A204.1 (cell line): ENCODE data around the gene KCNJ1.

ENCODE experiments used
- FAIRE-seq: peaks from 2 replicates; lab custom pipeline; 2012; peaks lifted over from hg19 to GRCh38; lab: Jason Lieb, UNC

The KCNJ1 gene

DNA sequence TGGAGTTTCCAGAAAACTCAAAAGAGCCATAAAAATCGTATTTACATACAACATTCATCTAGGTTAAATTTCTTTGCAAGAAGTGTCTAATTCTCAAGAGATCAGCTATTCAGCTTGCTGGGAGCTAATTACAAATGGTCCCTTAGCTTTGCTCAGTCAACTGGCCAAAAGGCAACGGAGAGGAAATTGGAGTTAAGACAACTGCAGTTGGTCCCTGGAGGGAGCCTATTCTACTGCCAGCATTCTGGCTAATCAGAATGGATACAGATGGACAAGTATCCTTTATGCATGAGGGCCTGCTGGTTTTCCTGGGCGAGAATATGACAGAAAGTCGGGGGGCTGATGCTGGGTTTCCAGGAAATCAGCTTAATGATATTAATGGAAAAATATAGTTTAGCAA, 45.5 kb downstream of the KCNJ1 start:
- no peak for FAIRE-seq

DNA sequence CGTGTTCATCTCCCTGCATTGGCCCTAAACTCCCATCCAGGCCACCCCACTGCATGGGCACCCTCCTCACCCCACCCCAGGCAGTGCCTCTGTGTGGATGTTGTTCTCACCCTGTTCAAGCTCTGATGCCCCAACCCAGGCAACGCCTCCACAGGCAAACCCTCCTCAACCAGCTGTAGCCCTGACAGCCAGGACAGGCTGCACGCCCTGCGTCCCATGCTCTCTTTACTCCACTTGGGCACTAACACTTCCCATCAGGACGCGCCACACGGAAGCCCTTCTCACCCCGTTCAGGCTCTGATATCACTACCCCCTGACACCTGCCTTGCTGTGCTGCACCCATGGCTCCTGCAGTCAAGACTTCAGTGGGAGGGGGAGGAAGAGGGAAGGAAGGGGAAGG, 47.9 kb downstream of the KCNJ1 start:
- FAIRE-seq, result no peak

DNA sequence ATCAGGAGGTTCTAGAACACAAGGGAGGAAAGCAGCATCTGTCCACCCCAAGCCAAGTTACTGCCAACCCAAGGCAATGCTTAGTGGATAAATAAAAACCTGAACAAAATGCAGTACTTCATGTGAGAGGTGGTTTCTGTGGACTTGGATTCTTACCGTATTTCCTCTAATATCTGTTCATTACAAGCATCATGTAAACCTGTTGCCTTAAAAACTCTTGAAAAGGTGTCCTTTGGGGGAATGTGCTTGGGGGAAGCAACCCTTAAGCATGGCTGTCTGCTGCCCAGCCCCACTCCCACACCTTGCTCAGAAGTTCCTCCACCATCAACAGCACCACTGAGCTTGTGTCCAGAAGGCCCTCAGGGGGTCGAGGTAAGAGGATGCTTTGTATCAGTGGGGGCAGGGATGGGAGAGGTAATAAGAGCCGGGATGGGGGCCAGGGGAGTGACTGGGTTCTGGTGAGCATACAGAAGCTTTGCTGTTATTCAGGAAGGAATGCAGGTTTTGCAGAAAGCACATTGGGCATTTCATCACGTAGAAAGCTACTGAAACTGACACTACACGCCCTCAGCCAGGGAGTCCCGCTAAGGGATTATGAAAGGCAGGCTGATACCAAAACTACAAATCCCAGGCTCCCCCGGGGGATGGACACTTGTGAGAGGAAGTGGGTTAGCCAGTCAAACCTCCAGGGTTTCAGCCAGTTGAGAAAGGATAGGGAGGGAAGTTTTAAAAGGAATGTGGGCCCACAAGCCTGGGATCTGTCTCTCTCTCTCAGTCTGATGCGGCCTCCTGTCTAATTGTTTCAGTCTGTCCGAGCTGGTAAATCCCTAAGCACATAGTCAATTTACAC, 52.0 kb downstream of the KCNJ1 start:
- FAIRE-seq, result no peak

DNA sequence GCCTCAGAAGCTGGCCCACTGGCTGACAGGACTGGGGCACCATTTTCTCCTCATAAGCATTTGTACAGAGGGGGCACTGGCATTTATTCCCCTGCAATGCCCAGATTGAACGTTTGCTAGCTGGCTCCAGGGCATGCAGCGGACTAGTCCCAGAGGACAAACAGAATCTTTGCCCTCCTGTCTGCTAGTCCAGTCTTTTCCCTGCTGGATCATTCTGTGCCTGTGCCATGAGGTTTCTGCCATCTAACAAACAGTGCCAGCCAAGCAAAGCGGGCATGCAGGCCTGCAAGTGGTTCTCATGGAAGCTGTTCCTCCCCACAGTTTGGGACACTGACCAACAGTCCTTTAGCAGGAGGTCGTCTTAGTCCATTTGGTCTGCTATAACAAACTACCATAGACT, 53.4 kb downstream of the KCNJ1 start:
- FAIRE-seq, result no peak

DNA sequence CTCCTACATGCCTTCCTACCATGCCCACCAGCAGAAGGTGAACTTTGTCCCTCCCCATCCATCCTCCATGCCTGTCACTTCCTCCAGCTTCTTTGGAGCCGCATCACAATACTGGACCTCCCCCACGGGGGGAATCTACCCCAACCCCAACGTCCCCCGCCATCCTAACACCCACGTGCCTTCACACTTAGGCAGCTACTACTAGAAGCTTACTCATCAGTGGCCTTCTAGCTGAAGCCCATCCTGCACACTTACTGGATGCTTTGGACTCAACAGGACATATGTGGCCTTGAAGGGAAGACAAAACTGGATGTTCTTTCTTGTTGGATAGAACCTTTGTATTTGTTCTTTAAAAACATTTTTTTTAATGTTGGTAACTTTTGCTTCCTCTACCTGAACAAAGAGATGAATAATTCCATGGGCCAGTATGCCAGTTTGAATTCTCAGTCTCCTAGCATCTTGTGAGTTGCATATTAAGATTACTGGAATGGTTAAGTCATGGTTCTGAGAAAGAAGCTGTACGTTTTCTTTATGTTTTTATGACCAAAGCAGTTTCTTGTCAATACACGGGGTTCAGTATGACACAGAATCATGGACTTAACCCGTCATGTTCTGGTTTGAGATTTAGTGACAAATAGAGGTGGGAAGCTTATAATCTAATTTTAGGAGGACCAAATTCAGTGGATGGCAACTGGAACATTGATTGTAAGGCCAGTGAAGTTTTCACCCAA, 56.1 kb downstream of the KCNJ1 start:
- no peak for FAIRE-seq

DNA sequence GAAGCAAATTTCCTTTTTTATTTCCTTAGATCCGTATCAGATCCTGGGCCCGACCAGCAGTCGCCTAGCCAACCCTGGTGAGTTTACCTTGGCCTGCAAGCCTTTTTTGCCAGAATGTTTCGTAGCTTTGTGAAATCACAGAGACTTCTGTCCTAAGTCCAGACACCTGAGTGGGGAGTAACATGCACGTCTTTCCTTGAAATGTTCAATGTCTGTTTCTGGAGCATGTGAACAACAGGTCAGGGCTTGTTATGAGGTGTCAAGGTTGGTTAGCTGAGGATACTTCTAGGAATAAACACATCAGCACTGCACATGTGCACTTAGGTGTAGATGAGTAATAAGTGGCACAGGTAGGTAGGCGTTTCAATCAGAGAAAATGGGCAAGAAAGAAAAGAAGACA, 58.0 kb downstream of the KCNJ1 start:
- FAIRE-seq, result no peak

DNA sequence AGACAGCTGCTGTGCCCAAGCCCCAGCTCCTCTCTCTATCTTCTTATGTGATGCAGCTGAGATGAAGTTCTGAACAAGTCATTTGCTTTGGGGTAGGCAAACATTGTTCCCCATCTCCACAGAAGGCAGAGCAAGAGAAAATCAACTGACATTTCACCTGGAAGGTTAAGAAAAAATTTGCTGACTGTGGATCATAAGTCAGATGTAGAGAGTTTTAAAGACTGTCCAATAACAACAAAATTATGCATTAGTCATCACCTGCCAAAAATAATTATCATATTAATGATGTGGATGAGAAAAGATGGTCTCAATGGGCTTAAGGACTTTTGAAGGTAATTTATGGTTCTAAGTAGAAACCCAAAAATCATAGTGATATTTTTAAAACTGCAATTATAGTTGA, 59.2 kb downstream of the KCNJ1 start:
- FAIRE-seq, result no peak

DNA sequence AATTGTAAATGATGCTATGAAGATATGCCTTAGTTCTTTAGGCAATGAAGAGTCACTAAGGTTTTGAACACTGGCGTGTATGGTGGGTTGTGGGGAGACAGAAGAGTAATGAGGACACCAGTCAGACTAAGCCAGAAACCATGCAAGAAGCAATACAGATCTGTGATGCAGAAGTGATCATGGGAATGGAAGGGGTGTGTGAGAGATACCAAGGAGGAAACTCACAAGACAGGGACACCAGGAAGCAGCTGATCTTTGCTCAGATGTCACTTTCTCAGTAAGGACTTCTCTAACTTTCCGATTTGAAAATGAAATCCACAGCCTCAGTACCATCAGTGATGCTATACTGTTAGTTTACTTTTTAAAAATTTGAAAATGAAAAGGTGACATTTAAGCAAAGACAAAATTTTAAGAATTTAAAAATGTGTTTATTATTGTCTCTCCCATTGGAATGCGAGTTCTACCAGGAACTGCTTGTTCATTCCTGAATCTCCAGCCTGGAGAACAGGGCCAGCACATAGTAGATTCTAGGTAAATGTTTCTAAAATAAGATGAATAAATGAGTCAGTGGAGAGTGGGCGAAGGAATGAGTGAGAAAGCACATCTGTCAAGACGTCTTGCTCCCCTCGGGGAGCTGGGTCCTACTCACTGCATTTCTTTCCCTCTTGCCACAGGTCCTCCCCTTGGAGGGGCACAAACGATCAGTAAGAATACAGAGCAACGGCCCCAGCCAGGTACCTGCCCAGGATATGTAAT, 60.4 kb downstream of the KCNJ1 start:
- FAIRE-seq, result no peak

DNA sequence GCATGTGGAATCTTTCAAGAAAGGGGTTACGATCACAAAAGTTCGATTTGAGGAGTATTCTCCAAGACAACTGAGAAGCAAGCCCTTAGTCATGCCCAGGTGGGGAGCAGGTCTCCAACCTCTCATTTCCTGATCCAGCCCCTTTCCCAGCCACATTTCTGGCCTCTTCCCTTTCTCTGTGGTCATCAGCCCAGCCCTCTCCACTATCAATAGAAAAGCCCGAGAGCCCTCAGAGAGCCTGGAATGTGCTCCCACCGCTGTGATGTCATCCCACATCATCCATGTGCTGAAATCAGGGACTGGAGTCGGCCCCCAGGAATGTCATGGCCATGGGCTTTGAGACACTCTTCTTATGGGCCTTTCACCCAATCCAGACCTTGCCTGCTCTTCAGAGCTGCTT, 62.6 kb downstream of the KCNJ1 start:
- no peak for FAIRE-seq

DNA sequence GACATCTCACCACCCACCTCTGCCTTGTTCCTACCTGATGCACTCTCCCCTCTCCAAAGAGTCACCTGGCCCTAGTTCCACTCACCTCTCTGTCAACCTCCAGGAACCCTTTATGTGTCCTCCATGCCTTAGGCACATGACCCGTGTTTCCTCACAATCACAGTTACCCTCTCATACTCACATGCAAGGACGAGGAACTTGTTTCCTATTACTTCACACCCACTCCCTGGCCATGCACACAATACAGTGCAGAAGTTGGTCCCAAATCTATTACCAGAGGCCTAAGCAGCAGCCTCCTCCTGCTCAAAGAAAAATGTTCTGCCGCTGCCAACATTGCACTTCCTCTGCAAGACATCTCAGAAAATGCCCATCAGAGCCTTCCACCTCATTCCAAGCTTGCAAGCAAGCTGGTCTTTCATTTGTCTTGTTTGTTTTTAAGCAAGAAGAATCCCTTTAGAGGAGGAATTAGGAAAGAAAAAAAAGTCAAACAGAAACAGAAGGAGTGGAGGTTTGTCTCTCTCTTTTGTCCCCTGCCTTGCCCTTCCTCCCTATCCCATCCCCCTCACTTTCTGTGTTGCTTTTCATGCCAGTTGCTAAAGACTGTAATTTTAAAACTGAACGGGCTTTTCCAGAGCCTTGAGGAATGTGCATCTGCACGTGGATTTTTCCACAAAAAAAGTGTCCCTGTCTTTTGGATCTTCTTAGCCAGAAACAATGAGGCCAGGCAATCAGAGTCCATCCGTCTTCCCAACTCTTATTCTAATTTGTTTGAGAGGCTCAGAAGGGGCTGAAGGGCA, 63.4 kb downstream of the KCNJ1 start:
- FAIRE-seq, result no peak

DNA sequence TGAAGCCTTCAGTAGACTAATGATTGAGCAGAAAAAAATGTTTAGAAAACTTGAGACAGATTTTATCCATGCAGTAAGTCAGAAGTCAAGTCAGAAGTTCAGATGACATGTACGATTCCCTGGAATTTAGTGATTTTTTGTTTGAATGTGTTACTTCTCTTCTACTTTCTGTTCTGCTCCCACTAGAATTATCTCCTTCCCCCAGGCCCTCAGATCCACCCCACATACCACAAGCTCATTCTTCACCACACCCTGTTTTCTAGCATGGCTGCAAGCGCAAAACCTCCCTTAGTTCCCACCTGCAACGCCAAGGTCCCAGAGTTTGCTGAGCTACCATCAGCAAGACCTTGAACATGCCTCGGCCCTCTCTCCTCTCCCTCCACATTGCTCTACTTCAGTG, 64.1 kb downstream of the KCNJ1 start:
- FAIRE-seq, result no peak

DNA sequence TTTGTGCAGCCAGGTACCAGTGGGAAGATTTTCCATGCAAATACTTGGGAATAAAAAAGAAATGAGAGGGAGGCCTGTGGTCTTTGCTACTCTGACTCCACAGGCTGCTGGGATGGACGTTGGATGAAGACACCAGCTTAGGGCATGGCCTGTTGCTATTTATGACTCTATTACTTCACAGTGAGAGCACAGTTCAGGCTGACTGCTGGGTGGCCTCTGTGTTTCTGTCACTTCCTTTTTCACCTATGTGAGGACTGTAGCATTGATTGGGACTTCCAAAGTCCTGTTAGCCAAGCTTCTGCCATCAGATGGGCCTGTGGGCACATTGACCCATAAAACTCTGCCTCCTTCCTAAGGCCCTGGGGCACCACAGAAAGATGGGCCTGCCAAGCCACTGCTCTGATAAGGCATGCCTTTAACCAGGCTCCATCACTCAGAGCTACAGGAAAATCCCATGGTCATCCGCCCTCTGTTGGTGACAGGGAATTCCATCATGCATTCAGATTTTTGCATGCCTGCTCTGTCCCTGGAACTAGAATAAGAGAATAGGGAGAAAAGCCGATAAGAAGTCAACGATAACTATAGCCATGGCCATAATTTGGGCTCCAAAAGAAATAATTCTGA, 64.6 kb downstream of the KCNJ1 start:
- peak; percentile 14 for FAIRE-seq

DNA sequence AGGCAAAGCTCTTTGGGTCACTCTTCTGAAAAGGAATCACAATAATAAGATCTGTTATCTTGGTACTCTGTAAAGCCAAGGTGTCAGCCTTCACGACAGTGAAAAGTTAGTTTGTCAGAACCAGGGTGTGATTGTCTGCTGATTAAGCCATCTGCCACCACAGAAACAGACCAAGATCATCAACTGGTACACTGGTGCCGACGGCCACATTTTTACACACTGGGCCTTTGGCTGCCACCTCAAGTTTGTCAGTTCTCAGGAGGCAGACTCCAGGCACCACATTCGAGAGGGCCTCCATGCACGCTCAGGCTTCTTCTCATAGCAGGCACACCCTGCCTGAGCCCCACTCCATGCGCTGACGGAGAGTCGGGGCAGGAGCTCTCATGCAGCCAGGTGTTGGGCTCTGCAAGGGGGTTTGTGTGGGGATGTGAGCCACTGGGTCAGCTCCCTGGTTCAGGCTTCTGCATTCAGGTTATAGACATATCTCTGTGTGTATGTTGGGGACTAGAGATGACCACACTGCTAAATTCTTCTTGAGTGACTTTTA, 66.2 kb downstream of the KCNJ1 start:
- FAIRE-seq, result no peak

DNA sequence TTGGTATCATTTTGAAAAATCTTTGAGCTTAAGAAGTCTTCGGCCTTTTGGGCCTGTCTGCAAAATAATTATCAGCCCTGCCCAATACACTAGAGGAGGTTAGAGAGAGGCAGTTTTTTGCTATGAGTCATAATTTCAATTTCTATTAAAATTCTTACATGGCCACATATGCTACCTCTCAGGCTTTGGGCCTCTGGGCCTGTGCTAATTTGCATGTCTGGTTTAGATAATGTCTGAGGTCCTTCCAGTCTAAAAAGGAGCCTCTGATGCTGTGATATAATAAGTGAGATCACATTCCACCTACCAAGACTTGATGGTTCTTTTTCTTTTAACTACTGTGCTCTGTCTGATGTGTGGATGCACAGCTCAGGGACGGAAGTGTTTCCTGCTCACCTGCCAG, 70.8 kb downstream of the KCNJ1 start:
- FAIRE-seq, result no peak

DNA sequence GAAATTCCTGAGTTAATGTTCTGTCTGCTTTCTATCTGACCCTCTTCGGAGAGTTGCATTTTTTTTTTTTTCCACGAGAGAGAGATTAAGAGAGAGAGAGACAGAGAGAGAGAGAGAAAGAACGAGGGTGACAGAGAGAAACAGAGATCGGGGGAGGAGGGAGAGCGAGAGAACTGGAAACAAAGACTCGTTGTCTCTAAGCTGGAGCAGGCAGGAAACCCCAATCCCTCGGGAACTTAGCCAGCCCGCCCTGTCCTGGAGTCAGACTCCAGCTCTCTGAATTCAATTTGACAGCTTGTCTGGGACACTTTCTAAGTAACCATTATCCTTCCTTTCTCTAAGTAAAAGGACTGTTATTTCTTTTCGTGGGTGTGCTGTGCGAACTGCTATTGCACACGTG, 76.9 kb downstream of the KCNJ1 start:
- no peak for FAIRE-seq

DNA sequence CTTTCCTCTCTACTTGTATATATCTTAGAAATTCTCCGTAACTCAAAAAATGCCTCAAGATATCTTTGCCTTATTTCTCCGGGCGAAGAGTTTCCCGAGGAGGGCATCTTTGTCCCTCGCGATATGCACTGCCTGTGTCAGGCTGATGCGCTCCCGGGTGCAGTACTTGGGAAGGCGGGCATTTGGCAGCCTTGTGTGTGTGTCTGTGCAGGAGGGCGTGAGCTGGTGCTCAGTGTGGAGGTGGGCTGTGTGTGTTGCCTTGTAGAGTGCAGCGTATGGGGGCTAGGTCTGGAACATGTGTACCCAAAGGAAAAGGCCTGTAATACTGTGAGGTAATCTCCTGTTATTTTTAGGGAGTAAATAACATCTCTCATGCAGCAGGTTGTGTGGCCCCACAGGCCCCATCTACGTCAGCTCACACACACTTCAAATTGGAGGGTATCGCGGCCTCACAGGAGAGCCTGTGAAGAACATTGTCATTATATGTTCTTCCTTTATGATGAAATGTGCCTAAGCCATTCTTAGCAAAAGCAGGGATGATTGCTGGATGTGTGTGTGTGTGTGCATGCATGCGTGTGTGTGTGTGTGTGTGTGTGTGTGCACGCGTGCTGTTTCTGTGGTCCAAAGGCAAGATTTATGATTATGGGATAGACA, 77.5 kb downstream of the KCNJ1 start:
- FAIRE-seq, result no peak
